HG03066 (cell line): ENCODE data around the gene TMEM120A.

Source experiments
- ATAC-seq: cut with Tn5 transposase; IDR thresholded peaks from one replicate; pipeline ENCODE4 v1.9.1; 2021; ENCODE audit warnings: low read depth; ENCODE audit not compliant: unreplicated experiment

TMEM120A gene

GRCh38 chr7:75995996-75996395 lies 1.6 kb upstream of the TMEM120A start:
- ATAC-seq, result no peak

DNA sequence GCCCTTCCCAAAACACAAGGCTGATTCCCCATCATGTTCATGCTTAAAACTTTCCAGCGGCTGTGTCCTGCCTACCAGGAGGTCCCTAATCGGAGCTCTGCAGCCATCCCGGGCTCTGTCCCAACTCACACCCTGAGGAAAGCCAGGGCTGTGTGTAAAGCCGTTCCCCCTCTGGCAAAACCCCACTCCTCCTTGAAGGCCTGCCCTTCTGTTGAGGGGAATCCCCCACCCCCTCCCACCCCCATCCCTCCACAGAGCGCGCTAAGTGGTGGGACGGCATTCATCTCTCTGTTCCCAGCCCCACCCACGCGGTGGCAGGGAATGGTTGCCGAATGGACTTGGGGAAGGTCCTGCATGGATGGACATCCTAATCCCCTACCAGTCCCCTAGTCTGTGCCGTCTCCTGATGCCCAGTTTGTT lies 667 bp upstream of the TMEM120A start:
- no peak for ATAC-seq

GRCh38 chr7:75993689-75994387 lies 557 bp downstream of the TMEM120A start:
- ATAC-seq, result peak; percentile 13

DNA sequence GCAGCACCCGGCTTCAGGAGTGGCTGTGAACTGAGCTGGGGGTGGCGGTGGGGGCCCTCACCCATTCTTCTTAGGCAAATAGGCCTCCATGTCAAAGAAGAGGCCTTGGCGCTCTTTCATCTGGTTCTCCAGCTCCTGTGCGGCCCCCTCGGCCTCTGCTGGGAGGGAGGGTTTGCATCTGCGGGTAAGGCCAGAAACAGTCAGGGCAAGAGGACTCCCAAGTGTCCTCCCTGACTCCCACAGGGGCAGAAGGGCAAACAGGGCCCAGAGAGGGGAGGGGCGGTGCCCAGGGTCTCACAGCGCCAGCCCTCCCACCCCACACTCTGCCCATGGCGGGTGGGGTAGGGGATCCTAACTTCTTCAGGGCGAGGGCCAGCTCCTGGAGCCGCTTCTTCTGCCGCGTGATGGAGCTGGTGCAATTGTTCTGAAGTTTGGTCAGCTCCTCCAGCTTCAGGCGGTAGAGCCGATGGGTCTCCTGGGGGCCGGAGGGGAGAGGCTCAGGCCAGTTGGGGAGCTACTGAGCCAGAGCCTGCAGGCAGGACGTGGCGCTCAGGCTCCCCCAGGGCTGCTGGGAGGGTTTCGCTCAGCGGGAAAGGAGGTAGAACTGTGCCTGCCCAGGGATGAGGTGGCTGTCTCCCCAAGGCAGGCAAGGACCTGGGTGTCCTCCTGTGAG lies 2.2 kb downstream of the TMEM120A start:
- ATAC-seq, result no peak

- no peak for ATAC-seq
These were observed 2.8 kb downstream of the TMEM120A start for GRCh38 chr7:75991531-75992082.

GRCh38 chr7:75989500-75990388 lies 4.7 kb downstream of the TMEM120A start:
- no peak for ATAC-seq

DNA sequence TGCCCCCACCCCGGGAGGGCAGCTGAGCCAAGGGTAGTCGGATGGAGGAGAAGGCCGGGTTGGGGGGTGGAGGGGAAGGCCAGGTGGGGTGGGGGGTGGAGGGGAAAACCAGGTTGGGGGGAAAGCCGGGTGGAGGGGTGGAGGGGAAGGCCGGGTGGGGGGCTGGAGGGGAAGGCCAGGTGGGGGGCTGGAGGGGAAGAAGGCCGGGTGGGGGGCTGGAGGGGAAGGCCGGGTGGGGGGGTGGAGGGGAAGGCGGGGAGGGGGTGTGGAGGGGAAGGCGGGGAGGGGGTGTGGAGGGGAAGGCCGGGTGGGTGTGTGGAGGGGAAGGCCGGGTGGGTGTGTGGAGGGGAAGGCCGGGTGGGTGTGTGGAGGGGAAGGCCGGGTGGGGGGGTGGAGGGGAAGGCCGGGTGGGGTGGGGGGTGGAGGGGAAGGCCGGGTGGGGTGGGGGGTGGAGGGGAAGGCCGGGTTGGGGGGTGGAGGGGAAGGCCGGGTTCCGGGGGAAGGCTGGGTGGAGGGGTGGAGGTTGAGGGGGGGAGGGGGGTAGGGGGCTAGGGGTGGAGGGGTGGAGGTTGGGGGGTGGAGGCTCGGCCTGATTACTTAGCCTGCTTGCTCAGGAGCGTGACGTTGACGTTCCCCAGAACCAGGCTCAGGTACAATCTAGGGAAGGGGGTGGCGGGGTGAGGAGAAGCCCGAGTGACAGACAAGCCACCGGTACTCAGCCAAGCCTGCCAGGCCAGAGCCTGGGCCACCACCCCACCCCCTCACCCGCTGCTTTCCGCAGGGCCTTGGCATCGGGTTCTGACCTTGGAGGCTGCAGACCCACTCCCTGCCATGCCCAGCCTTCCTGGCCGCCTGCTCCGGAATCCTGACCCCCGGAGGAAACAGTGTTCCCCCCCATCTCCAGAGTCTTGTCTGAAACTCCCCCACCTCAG lies 5.6 kb downstream of the TMEM120A start:
- no peak for ATAC-seq

- ATAC-seq, result no peak
These were observed 6.4 kb downstream of the TMEM120A start for GRCh38 chr7:75987805-75988567.

DNA sequence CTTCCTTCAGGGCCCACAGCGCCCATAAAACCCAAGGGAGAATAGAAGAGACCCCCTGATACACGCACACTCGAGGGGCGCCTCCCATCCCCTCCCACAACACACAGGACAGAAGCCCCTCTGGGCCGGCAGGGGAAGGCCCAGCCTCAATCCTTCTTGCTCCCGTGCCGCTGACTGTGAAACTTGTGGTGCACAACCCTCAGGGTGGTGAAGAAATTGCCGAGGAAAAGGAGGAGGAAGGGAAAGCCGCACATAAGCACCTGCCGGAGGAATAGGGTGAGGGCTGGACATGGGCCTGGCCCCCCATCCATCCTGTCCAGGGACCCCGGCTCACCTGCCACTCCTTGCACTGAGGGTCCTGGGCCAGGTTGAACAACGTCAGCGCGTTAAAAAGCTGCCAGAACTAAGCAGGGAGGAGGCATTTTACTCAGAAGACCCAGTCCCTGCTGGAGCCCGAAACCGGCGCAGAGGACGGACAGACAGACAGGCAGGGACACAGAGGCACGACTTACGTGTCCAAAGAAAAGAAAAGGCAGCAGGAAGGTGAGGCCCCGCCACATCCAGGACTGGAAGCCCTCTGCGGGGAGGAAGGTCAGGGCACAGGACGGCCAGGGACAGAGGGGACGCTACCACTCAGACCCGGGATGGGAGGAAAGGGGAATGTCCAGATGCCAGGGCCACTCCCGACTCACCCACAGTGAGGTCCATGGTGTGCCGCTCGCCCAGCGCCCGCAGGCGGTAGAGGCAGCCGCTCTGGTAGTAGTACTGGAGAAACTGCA lies 7.2 kb downstream of the TMEM120A start:
- ATAC-seq, result no peak

DNA sequence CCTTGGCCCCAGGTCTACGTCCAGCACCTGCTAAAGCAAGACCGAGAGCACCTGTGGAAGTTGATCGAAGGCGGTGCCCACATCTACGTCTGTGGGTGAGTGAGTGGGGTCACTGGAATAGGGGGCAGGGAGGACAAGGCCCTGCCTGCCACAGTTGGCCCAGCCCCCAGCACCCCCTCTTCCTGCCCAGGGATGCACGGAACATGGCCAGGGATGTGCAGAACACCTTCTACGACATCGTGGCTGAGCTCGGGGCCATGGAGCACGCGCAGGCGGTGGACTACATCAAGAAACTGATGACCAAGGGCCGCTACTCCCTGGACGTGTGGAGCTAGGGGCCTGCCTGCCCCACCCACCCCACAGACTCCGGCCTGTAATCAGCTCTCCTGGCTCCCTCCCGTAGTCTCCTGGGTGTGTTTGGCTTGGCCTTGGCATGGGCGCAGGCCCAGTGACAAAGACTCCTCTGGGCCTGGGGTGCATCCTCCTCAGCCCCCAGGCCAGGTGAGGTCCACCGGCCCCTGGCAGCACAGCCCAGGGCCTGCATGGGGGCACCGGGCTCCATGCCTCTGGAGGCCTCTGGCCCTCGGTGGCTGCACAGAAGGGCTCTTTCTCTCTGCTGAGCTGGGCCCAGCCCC lies 8.1 kb downstream of the TMEM120A start:
- no peak for ATAC-seq

GRCh38 chr7:75985518-75986146 lies 8.8 kb downstream of the TMEM120A start:
- ATAC-seq, result no peak

- ATAC-seq, result no peak
These were observed 9.3 kb downstream of the TMEM120A start for GRCh38 chr7:75985009-75985517.

DNA sequence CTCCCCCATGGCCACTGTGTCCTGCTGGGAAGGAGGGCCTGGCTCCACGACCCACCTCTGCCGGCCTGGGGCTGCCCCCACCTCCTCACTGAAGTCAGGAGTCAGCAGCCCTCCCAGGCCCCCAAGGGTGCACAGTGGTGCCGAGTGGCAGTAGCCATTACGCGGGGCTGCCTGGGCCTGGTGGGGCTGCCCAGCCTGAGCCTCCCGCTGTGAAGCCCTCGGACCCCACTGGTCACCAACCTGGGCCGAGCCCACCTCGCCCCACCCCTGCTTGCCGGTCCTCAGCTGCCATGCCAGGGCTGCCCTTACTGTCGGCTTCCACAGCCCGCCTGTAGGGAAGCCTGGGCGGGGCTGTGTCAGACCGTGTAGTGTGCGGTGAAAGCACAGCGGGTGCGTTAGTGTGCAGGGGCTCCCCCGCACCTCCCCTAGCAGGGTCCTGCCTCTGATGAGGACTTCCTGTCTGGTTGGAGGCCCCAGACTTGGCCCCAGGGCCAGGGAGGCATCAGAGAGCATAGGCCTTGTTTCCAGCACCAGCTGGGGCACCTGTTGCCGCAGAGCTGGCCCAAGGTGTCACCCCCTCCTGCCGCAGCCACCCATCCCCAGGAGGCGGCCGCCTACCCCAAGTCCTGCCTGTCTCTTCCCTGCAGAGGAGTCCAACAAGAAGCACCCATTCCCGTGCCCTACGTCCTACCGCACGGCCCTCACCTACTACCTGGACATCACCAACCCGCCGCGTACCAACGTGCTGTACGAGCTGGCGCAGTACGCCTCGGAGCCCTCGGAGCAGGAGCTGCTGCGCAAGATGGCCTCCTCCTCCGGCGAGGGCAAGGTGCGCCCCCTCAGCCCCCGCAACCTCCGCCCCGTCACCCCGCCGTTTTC lies 10.0 kb downstream of the TMEM120A start:
- no peak for ATAC-seq

- ATAC-seq, result no peak
These were observed 10.8 kb downstream of the TMEM120A start for GRCh38 chr7:75983471-75984129.

DNA sequence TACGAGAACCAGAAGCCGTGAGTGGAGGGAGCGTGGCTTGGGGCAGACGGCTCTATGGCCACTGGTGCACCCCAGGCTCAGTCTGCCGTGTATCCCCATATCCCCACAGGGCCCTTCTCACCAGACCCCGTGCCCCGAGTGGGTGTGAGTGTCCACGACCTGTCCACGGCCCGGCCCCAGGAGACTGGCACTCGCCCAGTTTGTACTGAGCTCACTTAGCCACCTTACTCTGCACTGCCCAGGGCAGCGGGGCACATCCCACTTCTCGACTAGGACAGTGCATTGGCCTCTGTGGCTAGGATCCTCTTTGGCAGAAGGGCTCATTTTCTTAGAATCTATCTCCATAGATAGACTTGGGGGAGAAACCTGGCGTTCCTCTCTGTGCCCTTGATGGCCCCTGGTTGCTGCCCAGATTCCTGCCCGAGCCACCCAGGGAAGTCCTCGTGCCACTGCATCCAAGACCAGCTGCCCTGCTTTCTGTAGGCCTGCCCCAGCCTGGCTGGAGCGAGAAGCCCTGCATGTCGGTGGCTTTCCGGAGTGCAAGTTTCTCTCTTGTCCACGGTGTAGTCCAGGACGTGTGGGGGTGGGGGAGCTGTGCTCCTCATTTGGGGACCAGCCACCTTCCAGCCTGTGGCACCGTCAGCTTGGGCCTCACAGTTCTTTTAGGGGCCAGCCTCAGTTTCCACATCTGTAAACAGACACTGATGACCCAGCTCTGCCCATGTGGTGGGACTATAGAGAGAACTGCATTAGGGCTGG lies 11.9 kb downstream of the TMEM120A start:
- no peak for ATAC-seq
